ENCODE measurements around the gene BRD1. TPM values are rescaled to one million over a fixed set of nuclear protein-coding genes. Genes with fewer than 3 reads are reported as not detected.

Gene BRD1
- total RNA-seq, 1 donor from 2014 or later = 37.4 TPM

GRCh38 chr22:49807129-49807528 is 20.5 kb downstream of the BRD1 start:
- Histone ChIP-seq H3K27me3 (ENCODE audit: low read depth) (no peaks in the 10 kb centered on the region), H3K4me3 (no peak overlapping the region), H3K36me3 (peaks cover 34% of the 10 kb centered on the region), H3K27ac (no peak overlapping the region), H3K4me1 (peaks cover 49% of the 10 kb centered on the region), H3K9me3 (no peaks in the 10 kb centered on the region)
- TF ChIP-seq CTCF (IDR thresholded peaks at IDR 0.05) = no peak
- ATAC-seq = no peak
- DNase-seq = no peak
- intact Hi-C loops (cut with DNase I) = no loop called here

- no peak for TF ChIP-seq CTCF (IDR thresholded peaks at IDR 0.05)
- ATAC-seq = no peak
- H3K4me1 ChIP-seq = peaks cover 40% of the 10 kb centered on the region
- H3K9me3 ChIP-seq = no peaks in the 10 kb centered on the region
- no peak for DNase-seq
- H3K27me3 ChIP-seq (ENCODE audit: low read depth) = no peaks in the 10 kb centered on the region
- no peak overlapping the region for H3K4me3 ChIP-seq
- H3K27ac ChIP-seq = no peak overlapping the region
- H3K36me3 ChIP-seq = peaks cover 52% of the 10 kb centered on the region
- intact Hi-C loops (cut with DNase I) = no loop called here
These were observed 23.8 kb downstream of the BRD1 start for GRCh38 chr22:49803737-49804375.

- ATAC-seq (no peak), DNase-seq (no peak)
- intact Hi-C loops (cut with DNase I) = no loop called here
- no peaks in the 10 kb centered on the region for H3K27me3 ChIP-seq (ENCODE audit: low read depth)
- no peak for TF ChIP-seq CTCF (IDR thresholded peaks at IDR 0.05)
- no peaks in the 10 kb centered on the region for H3K9me3 ChIP-seq
- H3K4me1 ChIP-seq = peaks cover 32% of the 10 kb centered on the region
- no peak overlapping the region for H3K4me3 ChIP-seq
- no peak overlapping the region for H3K27ac ChIP-seq
- H3K36me3 ChIP-seq = peaks cover 59% of the 10 kb centered on the region
These were observed 24.5 kb downstream of the BRD1 start for GRCh38 chr22:49803134-49803533.

DNA sequence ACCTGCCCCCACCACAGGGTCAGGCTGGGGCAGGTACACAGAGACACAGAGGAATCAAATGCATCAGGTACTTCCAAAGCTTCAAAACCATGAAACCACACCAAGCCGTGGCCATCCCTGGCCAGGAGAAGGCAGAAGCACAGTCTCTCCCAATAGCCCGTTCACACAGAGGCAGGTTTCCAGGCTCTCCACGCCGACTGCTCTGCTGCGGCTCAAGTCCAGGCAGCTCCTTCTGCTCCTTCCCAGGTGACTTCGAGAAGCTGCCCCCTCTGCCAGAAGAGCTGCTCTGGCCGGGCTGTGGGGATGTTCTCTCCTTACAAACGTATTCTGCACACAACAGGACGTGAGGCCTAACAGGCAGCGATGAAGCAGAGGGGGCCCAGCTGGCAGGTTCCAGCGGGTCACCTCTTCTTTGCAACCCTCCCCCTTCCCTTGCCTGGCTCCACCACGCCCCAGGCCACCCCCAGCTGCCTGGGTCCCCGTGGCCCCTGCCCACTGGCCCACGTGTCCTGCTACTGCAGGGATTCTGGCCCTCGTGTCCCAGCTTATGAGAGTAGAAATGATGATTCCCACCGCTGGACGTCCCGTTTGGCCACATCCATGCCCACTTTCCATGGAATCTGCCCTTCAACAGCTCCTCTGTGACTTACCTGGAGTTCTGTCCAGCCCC is 26.1 kb downstream of the BRD1 start:
- DNase-seq = no peak
- intact Hi-C loops (cut with DNase I) = no loop called here
- no peak for ATAC-seq

More for the DNA sequence above, 26.1 kb downstream of the BRD1 start:
- Histone ChIP-seq H3K27me3 (ENCODE audit: low read depth) (no peaks in the 10 kb centered on the region), H3K36me3 (peaks cover 70% of the 10 kb centered on the region), H3K27ac (peak overlapping the region; percentile 78), H3K9me3 (no peaks in the 10 kb centered on the region), H3K4me3 (no peak overlapping the region), H3K4me1 (peaks cover 21% of the 10 kb centered on the region)
- no peak for TF ChIP-seq CTCF (IDR thresholded peaks at IDR 0.05)

Data from lower lobe of right lung (tissue), 2 donors.